H9 (cell line): ENCODE results near the gene MTF1. TPM values are rescaled to one million over a fixed set of nuclear protein-coding genes. Genes with fewer than 3 reads are reported as not detected.

Source experiments
- DNase-seq: peaks from one replicate; pipeline ENCODE4 v3.0.0-alpha.2; 2017
- H2AFZ ChIP-seq: one replicate; pipeline ENCODE4 v1.6.1; 2013; ENCODE audit warnings: mild to moderate bottlenecking, low read length, control low read depth, moderate library complexity
- H2AK5ac ChIP-seq: 2 replicates; pipeline ENCODE4 v1.6.1; 2013; ENCODE audit warnings: low read length, control low read depth, mixed read lengths; ENCODE audit not compliant: insufficient read length
- H2BK120ac ChIP-seq: one replicate; pipeline ENCODE4 v1.6.1; 2013; ENCODE audit warnings: low read depth, mild to moderate bottlenecking, low read length, control low read depth, inconsistent platforms; ENCODE audit not compliant: poor library complexity, severe bottlenecking
- H2BK12ac ChIP-seq: 2 replicates; pipeline ENCODE4 v1.6.1; 2013; ENCODE audit warnings: low read length, control low read depth, mixed read lengths, low read depth; ENCODE audit not compliant: insufficient read length
- H2BK15ac ChIP-seq: 2 replicates; pipeline ENCODE4 v1.6.1; 2013; ENCODE audit warnings: low read depth, low read length, control low read depth
- H2BK20ac ChIP-seq: one replicate; pipeline ENCODE4 v1.6.1; 2013; ENCODE audit warnings: low read depth, mild to moderate bottlenecking, low read length, control low read depth, inconsistent platforms; ENCODE audit not compliant: poor library complexity, severe bottlenecking
- H2BK5ac ChIP-seq: 2 replicates; pipeline ENCODE4 v1.6.1; 2013; ENCODE audit warnings: low read length, control low read depth, mixed read lengths; ENCODE audit not compliant: insufficient read length
- H3K14ac ChIP-seq: 2 replicates; pipeline ENCODE4 v1.6.1; 2013; ENCODE audit warnings: low read length, control low read depth; ENCODE audit not compliant: insufficient read depth
- H3K18ac ChIP-seq: 2 replicates; pipeline ENCODE4 v1.6.1; 2013; ENCODE audit warnings: low read depth, mild to moderate bottlenecking, mixed read lengths, low read length, control low read depth; ENCODE audit not compliant: insufficient read length
- H3K23ac ChIP-seq: 2 replicates; pipeline ENCODE4 v1.6.1; 2013; ENCODE audit warnings: low read length, control low read depth, mixed read lengths, low read depth; ENCODE audit not compliant: insufficient read length
- H3K23me2 ChIP-seq: 2 replicates; pipeline ENCODE4 v1.6.1; 2013; ENCODE audit warnings: low read depth, mild to moderate bottlenecking, mixed read lengths, low read length, control low read depth; ENCODE audit not compliant: insufficient read length, poor library complexity, severe bottlenecking
- H3K27ac ChIP-seq: 2 replicates; pipeline ENCODE4 v1.5.1; 2013; ENCODE audit warnings: low read length, control low read depth, mixed read lengths, low read depth; ENCODE audit not compliant: insufficient read length
- H3K27me3 ChIP-seq: 2 replicates; pipeline ENCODE4 v1.6.1; 2013; ENCODE audit warnings: low read length, control low read depth, inconsistent platforms; ENCODE audit not compliant: insufficient read depth
- H3K4ac ChIP-seq: 2 replicates; pipeline ENCODE4 v1.6.1; 2013; ENCODE audit warnings: low read depth, mild to moderate bottlenecking, control low read depth, inconsistent platforms, low read length, moderate library complexity
- H3K4me1 ChIP-seq: 2 replicates; pipeline ENCODE4 v1.6.1; 2013; ENCODE audit warnings: low read length, control low read depth, inconsistent platforms; ENCODE audit not compliant: insufficient read depth
- H3K4me2 ChIP-seq: 2 replicates; pipeline ENCODE4 v1.6.1; 2013; ENCODE audit warnings: low read length, control low read depth, mixed read lengths; ENCODE audit not compliant: insufficient read length, insufficient read depth
- H3K56ac ChIP-seq: 2 replicates; pipeline ENCODE4 v1.6.1; 2013; ENCODE audit warnings: low read depth, mild to moderate bottlenecking, mixed read lengths, low read length, control low read depth; ENCODE audit not compliant: insufficient read length
- H3K79me1 ChIP-seq: 2 replicates; pipeline ENCODE4 v1.6.1; 2013; ENCODE audit warnings: low read depth, mild to moderate bottlenecking, moderate library complexity, low read length, control low read depth, inconsistent platforms; ENCODE audit not compliant: insufficient read depth, poor library complexity, severe bottlenecking
- H3K79me2 ChIP-seq: 2 replicates; pipeline ENCODE4 v1.6.1; 2013; ENCODE audit warnings: low read length, control low read depth, inconsistent platforms; ENCODE audit not compliant: insufficient read depth
- H3K9ac ChIP-seq: 2 replicates; pipeline ENCODE4 v1.6.1; 2013; ENCODE audit warnings: low read length, control low read depth, mixed read lengths; ENCODE audit not compliant: insufficient read length; ENCODE audit errors: extremely low read depth
- H3K9me3 ChIP-seq: one replicate; pipeline ENCODE4 v1.6.1; 2013; ENCODE audit warnings: low read depth, low read length, inconsistent platforms; ENCODE audit not compliant: control insufficient read depth
- H3T11ph ChIP-seq: one replicate; pipeline ENCODE4 v1.6.1; 2013; ENCODE audit warnings: mild to moderate bottlenecking, low read length, control low read depth, inconsistent platforms
- H4K20me1 ChIP-seq: one replicate; pipeline ENCODE4 v1.6.1; 2013; ENCODE audit not compliant: control insufficient read depth, insufficient read length, insufficient read depth
- H4K5ac ChIP-seq: 2 replicates; pipeline ENCODE4 v1.6.1; 2013; ENCODE audit warnings: low read depth, mild to moderate bottlenecking, mixed read lengths, low read length, control low read depth; ENCODE audit not compliant: insufficient read length
- H4K8ac ChIP-seq: replicated peaks from 2 replicates; pipeline ENCODE4 v1.6.1; 2013; ENCODE audit warnings: low read length, control low read depth, mixed read lengths, low read depth; ENCODE audit not compliant: insufficient read length
- H4K91ac ChIP-seq: 2 replicates; pipeline ENCODE4 v1.6.1; 2013; ENCODE audit warnings: low read depth, mild to moderate bottlenecking, moderate library complexity, mixed read lengths, low read length, control low read depth; ENCODE audit not compliant: insufficient read length
- H3K27ac Mint-ChIP-seq, 3 experiments: 2 replicates in 2 of 3; 3 replicates in 1 of 3; pipeline ENCODE4 v1.8.0; 2020 to 2021; ENCODE audit warnings: mixed read lengths in 3 of 3, mild to moderate bottlenecking in 1 of 3, moderate library complexity in 1 of 3
- H3K27me3 Mint-ChIP-seq: 2 replicates; pipeline ENCODE4 v1.8.0; 2021; ENCODE audit warnings: low read depth, mild to moderate bottlenecking, moderate library complexity, mixed read lengths
- H3K36me3 Mint-ChIP-seq, 3 experiments: 2 replicates in 2 of 3; 3 replicates in 1 of 3; pipeline ENCODE4 v1.8.0; 2020 to 2021; ENCODE audit warnings: low read depth in 3 of 3, mixed read lengths in 3 of 3; ENCODE audit not compliant: insufficient read depth in 1 of 3
- H3K4me1 Mint-ChIP-seq, 2 experiments: 2 replicates each; pipeline ENCODE4 v1.8.0; 2020; ENCODE audit warnings: mixed read lengths in 2 of 2
- H3K4me3 Mint-ChIP-seq, 2 experiments: 2 replicates in 1 of 2; 3 replicates in 1 of 2; pipeline ENCODE4 v1.8.0; 2020 to 2021; ENCODE audit warnings: mild to moderate bottlenecking in 2 of 2, mixed read lengths in 2 of 2, moderate library complexity in 1 of 2
- H3K9me3 Mint-ChIP-seq, 2 experiments: 2 replicates in 1 of 2; 3 replicates in 1 of 2; pipeline ENCODE4 v1.8.0; 2020; ENCODE audit warnings: mild to moderate bottlenecking in 2 of 2, mixed read lengths in 2 of 2, moderate library complexity in 1 of 2
- WGBS: extraction: QIAGEN DNeasy Blood & Tissue Kit; methylation state at CpG from one replicate; pipeline ENCODE4 v1.1.7; 2013; ENCODE audit warnings: missing lambda C conversion rate, low lambda C conversion rate, mixed read lengths; ENCODE audit not compliant: insufficient read length; ENCODE audit errors: extremely low coverage; 5-methylcytosine and 5-hydroxymethylcytosine counted together
- total RNA-seq: library from RNA; stranded (reverse); gene quantifications from 2 replicates; pipeline ENCODE4 v1.2.1, GENCODE V29; 2021
- TF ChIP-seq, protein P1 (sequence below): fragments of 200-600 bp; sonication (generic); conservative IDR thresholded peaks from 3 replicates; pipeline ENCODE4 v1.8.0; 2021; ENCODE audit warnings: antibody characterized with exemption, mild to moderate bottlenecking

The MTF1 gene
- total RNA-seq, 1 experiment from 2014 or later: 17.0 TPM

DNA sequence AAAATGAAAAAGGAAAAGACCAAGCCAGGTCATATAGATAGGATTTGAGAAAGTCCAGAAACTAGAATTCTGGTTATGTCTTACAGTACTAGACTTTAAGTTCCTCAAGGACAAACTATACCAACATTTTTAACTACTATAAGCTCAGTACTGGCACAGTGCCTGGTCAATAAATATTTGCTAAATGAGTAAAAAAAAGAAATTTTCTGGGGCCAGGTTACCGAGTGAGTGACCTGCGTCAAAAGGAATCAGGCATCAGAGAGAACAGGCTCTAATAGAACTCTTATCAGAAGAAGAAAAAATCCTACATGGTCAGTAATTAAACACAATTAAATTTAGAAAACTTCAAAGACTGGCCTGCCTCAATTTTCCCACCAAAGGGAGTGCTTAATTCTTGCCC, 27.6 kb downstream of the MTF1 start:
- no peak overlapping the region for H3K18ac ChIP-seq
- H3K23me2 ChIP-seq: no peaks in the 10 kb centered on the region
- H3T11ph ChIP-seq: no peak overlapping the region
- H3K9ac ChIP-seq: no peak overlapping the region
- H2BK15ac ChIP-seq: no peak overlapping the region
- Mint-ChIP-seq H3K4me3 (no peak overlapping the region), H3K27ac (no peak overlapping the region), H3K27me3 (no peaks in the 10 kb centered on the region), H3K36me3 (peaks cover 8 to 55% (median 45%) of the 10 kb centered on the region in 3 experiments; a peak in 6 of 7 replicates), H3K9me3 (no peaks in the 10 kb centered on the region), H3K4me1 (no peaks in the 10 kb centered on the region)
- H3K56ac ChIP-seq: no peak overlapping the region
- WGBS: no CpG with 5 or more reads among the region's 2 CpGs
- no peak overlapping the region for H4K8ac ChIP-seq
- H3K79me1 ChIP-seq: no peaks in the 10 kb centered on the region
- H2BK12ac ChIP-seq: no peak overlapping the region
- H3K14ac ChIP-seq: no peak overlapping the region
- H4K91ac ChIP-seq: no peak overlapping the region
- H3K4me2 ChIP-seq: no peak overlapping the region
- TF ChIP-seq, protein P1, sequence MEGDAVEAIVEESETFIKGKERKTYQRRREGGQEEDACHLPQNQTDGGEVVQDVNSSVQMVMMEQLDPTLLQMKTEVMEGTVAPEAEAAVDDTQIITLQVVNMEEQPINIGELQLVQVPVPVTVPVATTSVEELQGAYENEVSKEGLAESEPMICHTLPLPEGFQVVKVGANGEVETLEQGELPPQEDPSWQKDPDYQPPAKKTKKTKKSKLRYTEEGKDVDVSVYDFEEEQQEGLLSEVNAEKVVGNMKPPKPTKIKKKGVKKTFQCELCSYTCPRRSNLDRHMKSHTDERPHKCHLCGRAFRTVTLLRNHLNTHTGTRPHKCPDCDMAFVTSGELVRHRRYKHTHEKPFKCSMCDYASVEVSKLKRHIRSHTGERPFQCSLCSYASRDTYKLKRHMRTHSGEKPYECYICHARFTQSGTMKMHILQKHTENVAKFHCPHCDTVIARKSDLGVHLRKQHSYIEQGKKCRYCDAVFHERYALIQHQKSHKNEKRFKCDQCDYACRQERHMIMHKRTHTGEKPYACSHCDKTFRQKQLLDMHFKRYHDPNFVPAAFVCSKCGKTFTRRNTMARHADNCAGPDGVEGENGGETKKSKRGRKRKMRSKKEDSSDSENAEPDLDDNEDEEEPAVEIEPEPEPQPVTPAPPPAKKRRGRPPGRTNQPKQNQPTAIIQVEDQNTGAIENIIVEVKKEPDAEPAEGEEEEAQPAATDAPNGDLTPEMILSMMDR: no peak
- H3K4me1 ChIP-seq: no peaks in the 10 kb centered on the region
- no peaks in the 10 kb centered on the region for H4K20me1 ChIP-seq
- H3K79me2 ChIP-seq: no peaks in the 10 kb centered on the region
- no peak overlapping the region for H2AFZ ChIP-seq
- H3K4ac ChIP-seq: no peak overlapping the region
- DNase-seq: no peak
- H3K27ac ChIP-seq: no peak overlapping the region
- no peak overlapping the region for H2BK120ac ChIP-seq
- no peak overlapping the region for H2BK5ac ChIP-seq
- H3K23ac ChIP-seq: no peak overlapping the region
- no peaks in the 10 kb centered on the region for H3K9me3 ChIP-seq
- no peak overlapping the region for H4K5ac ChIP-seq
- no peak overlapping the region for H2AK5ac ChIP-seq
- H2BK20ac ChIP-seq: no peak overlapping the region
- no peaks in the 10 kb centered on the region for H3K27me3 ChIP-seq
